GM23338 (cell line): ENCODE measurements around the gene HDGFL2. TPM values are rescaled to one million over a fixed set of nuclear protein-coding genes. Genes with fewer than 3 reads are reported as not detected.
"Not testable (repeated sequence)": the region's sequence is repeated elsewhere in the genome, so short reads cannot be mapped to it uniquely, and the experiment has no call there.

ENCODE experiments used
- ATAC-seq: fragments of 200-7000 bp; cut with Tn5 transposase; 3 replicates; pipeline ENCODE4 v1.9.1; 2020
- DNase-seq: peaks from one replicate; pipeline ENCODE4 v3.0.0-alpha.2; 2015; ENCODE audit warnings: low spot score
- H2AFZ ChIP-seq: fragments of 200-600 bp; sonication (generic); 2 replicates; pipeline ENCODE4 v1.8.0; 2016; ENCODE audit warnings: antibody characterized with exemption, mild to moderate bottlenecking, moderate library complexity
- H3F3A ChIP-seq: fragments of 200-600 bp; sonication (generic); replicated peaks from 2 replicates; pipeline ENCODE4 v1.8.0; 2017; ENCODE audit warnings: antibody characterized with exemption, mixed run types, low read depth
- H3K27ac ChIP-seq: fragments of 200-600 bp; sonication (generic); 2 replicates; pipeline ENCODE4 v1.6.1; 2016; ENCODE audit warnings: low read depth
- H3K27me3 ChIP-seq: fragments of 200-600 bp; sonication (generic); 2 replicates; pipeline ENCODE4 v1.8.0; 2016; ENCODE audit warnings: mild to moderate bottlenecking, mixed run types, moderate library complexity; ENCODE audit not compliant: insufficient read depth
- H3K36me3 ChIP-seq: fragments of 200-600 bp; sonication (generic); 2 replicates; pipeline ENCODE4 v1.8.0; 2016; ENCODE audit warnings: mild to moderate bottlenecking; ENCODE audit not compliant: insufficient read depth
- H3K4me1 ChIP-seq: fragments of 200-600 bp; sonication (generic); 2 replicates; pipeline ENCODE4 v1.8.0; 2016; ENCODE audit warnings: mild to moderate bottlenecking, moderate library complexity; ENCODE audit not compliant: insufficient read depth
- H3K4me2 ChIP-seq: fragments of 200-600 bp; sonication (generic); 2 replicates; pipeline ENCODE4 v1.7.1; 2017; ENCODE audit warnings: mixed run types
- H3K4me3 ChIP-seq: fragments of 200-600 bp; sonication (generic); 2 replicates; pipeline ENCODE4 v1.6.1; 2016; ENCODE audit warnings: mixed run types
- H3K79me2 ChIP-seq: fragments of 200-600 bp; sonication (generic); replicated peaks from 2 replicates; pipeline ENCODE4 v1.8.0; 2017; ENCODE audit warnings: mild to moderate bottlenecking; ENCODE audit not compliant: insufficient read depth
- H3K9me2 ChIP-seq: fragments of 200-600 bp; sonication (generic); 2 replicates; pipeline ENCODE4 v1.8.0; 2017; ENCODE audit not compliant: insufficient read depth
- H4K20me1 ChIP-seq: fragments of 200-600 bp; sonication (generic); replicated peaks from 2 replicates; pipeline ENCODE4 v1.8.0; 2017; ENCODE audit warnings: mild to moderate bottlenecking; ENCODE audit not compliant: insufficient read depth
- H3K27ac Mint-ChIP-seq: 2 replicates; pipeline ENCODE4 v1.8.0; 2020; ENCODE audit warnings: inconsistent platforms, mild to moderate bottlenecking, moderate library complexity, mixed read lengths
- H3K27me3 Mint-ChIP-seq: 3 replicates; pipeline ENCODE4 v1.8.0; 2022; ENCODE audit warnings: low read depth, mild to moderate bottlenecking, moderate library complexity, mixed read lengths, inconsistent platforms; ENCODE audit not compliant: insufficient read depth, poor library complexity
- H3K36me3 Mint-ChIP-seq: 3 replicates; pipeline ENCODE4 v1.8.0; 2021; ENCODE audit warnings: low read depth, mild to moderate bottlenecking, inconsistent platforms, moderate library complexity, mixed read lengths
- H3K4me1 Mint-ChIP-seq: 3 replicates; pipeline ENCODE4 v1.8.0; 2020; ENCODE audit warnings: mild to moderate bottlenecking, inconsistent platforms, mixed read lengths
- H3K4me3 Mint-ChIP-seq: 3 replicates; pipeline ENCODE4 v1.8.0; 2021; ENCODE audit warnings: moderate library complexity, mild to moderate bottlenecking, inconsistent platforms, mixed read lengths
- H3K9me3 Mint-ChIP-seq: 3 replicates; pipeline ENCODE4 v1.8.0; 2020; ENCODE audit warnings: moderate library complexity, mild to moderate bottlenecking, inconsistent platforms, mixed read lengths
- CREB1 ChIP-seq: fragments of 250-450 bp; sonication (Bioruptor Pico); IDR thresholded peaks from 2 replicates; pipeline ENCODE4 v1.5.0; 2020; ENCODE audit warnings: low read depth, mild to moderate bottlenecking, moderate library complexity
- CTCF ChIP-seq, 2 experiments: fragments of 200-600 bp in 1 of 2; sonication (generic) in 1 of 2; conservative IDR thresholded peaks; 2 replicates each; pipeline versions ENCODE4 v1.5.1 to v1.6.1; 2016 to 2017; ENCODE audit warnings: antibody characterized with exemption in 2 of 2, low read depth in 2 of 2, mild to moderate bottlenecking in 2 of 2, moderate library complexity in 1 of 2
- JUNB ChIP-seq: IDR thresholded peaks from one replicate; pipeline ENCODE4 v1.6.1; 2016; ENCODE audit warnings: antibody characterized with exemption; ENCODE audit not compliant: unreplicated experiment
- NANOG ChIP-seq: IDR thresholded peaks from 2 replicates; pipeline ENCODE4 v1.6.1; 2016; ENCODE audit warnings: antibody characterized with exemption, borderline replicate concordance
- POLR2AphosphoS5 ChIP-seq: IDR thresholded peaks from 2 replicates; pipeline ENCODE4 v1.6.1; 2016; ENCODE audit warnings: antibody characterized with exemption, low read depth
- ZNF331 ChIP-seq: fragments of 250-450 bp; sonication (Bioruptor Pico); IDR thresholded peaks from 2 replicates; pipeline ENCODE4 v1.5.0; 2020; ENCODE audit warnings: low read depth, mild to moderate bottlenecking, moderate library complexity
- polyA plus RNA-seq: library from polyadenylated mRNA; unstranded; fragments of >200 nt; fragmentation: Nextera tagmentation; extraction: Ambion mirVana; gene quantifications from 2 replicates; pipeline ENCODE4 v1.2.1, GENCODE V29; 2016
- total RNA-seq: library from RNA; depleted of rRNA; stranded (reverse); fragments of >200 nt; shearing (Covaris generic); gene quantifications from 2 replicates; pipeline ENCODE4 v1.2.3, GENCODE V29; 2014
- TF ChIP-seq, protein P1 (sequence below): IDR thresholded peaks from one replicate; pipeline ENCODE4 v1.6.1; 2018; ENCODE audit warnings: antibody characterized with exemption; ENCODE audit not compliant: unreplicated experiment

The HDGFL2 gene
- total and polyA plus RNA-seq, 2 experiments from 2014 or later = 64.8 to 113 TPM

DNA sequence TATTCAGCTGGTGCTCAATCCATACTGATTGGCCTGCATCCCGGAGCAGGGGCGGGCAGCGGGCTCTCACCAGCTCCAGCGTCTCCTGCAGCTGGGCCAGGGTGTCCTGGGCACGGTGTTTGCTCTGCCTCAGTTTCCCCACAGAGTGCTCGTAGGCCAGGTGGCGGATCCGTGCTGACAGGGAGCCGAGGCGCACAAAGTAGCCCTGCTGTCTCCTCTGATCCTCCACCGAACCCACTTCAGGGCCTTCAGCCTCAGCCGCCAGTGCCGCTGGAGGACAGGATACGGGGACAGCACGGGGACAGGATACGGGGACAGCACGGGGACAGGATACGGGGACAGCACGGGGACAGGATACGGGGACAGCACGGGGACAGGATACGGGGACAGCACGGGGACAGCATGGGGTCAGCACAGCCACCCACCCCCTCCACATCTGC is 53.5 kb downstream of the HDGFL2 start (continued):
- no peak for TF ChIP-seq CREB1 (CRISPR knock-in tag)

DNA sequence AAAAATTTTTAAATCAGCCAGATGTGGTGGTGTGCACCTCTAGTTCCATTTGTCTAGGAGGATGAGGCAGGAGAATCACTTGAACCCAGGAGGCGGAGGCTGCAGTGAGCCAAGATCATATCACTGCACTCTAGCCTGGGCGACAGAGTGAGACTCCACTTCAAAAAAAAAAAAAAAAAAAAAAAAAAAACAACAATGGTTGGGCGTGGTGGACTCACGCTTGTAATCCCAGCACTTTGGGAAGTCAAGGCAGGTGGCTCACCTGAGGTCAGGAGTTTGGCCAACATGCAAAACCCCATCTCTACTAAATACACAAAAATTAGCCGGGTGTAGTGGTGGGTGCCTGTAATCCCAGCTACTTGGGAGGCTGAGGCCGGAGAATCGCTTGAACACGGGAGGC is 55.3 kb downstream of the HDGFL2 start:
- H4K20me1 ChIP-seq, H3K4me1 Mint-ChIP-seq, H3K4me3 Mint-ChIP-seq, H3K4me2 ChIP-seq, H3K27ac Mint-ChIP-seq, H3K27me3 Mint-ChIP-seq, H3K27ac ChIP-seq, ATAC-seq, H3K36me3 Mint-ChIP-seq, H3K4me3 ChIP-seq, H3K36me3 ChIP-seq, H3K9me3 Mint-ChIP-seq, H3K9me2 ChIP-seq, H3K27me3 ChIP-seq, H2AFZ ChIP-seq, H3K79me2 ChIP-seq, H3K4me1 ChIP-seq, DNase-seq, H3F3A ChIP-seq: not testable (repeated sequence)

DNA sequence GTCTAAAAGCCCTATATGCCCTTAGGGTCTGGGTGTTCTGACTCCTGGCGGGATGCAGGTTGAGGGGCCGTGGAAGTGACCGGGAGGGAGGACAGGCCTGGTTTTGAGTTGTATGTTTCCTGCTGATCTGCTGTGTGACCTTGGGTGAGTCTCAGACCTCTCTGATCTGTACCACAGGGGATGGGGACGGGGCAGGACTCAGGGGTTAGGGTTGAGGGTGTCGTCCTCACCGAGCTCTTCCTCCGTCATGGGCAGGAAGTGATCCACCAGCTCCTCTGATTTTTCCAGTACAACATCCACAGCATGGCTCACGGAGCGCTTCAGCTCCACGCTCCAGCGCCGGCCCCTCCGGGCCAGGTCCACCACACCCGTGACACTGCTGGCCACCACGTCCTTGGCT is 56.7 kb downstream of the HDGFL2 start:
- Mint-ChIP-seq H3K27ac (no peak overlapping the region), H3K27me3 (peaks cover 12% of the 10 kb centered on the region), H3K4me3 (no peak overlapping the region), H3K9me3 (no peaks in the 10 kb centered on the region), H3K4me1 (no peaks in the 10 kb centered on the region), H3K36me3 (no peaks in the 10 kb centered on the region)
- no peak overlapping the region for H2AFZ ChIP-seq
- H4K20me1 ChIP-seq = no peaks in the 10 kb centered on the region; the same call in 1 of the 2 replicates
- peaks cover 6% of the 10 kb centered on the region for H3K27me3 ChIP-seq
- no peak overlapping the region for H3K4me3 ChIP-seq
- no peak for DNase-seq
- no peaks in the 10 kb centered on the region for H3K9me2 ChIP-seq
- TF ChIP-seq JUNB (no peak), CREB1 (CRISPR knock-in tag) (no peak), POLR2AphosphoS5 (no peak), NANOG (no peak), ZNF331 (CRISPR knock-in tag) (no peak), CTCF (conservative IDR thresholded peaks at IDR 0.05; ENCODE audit: low read depth in 2 of 2) (no peak)
- TF ChIP-seq, protein P1, sequence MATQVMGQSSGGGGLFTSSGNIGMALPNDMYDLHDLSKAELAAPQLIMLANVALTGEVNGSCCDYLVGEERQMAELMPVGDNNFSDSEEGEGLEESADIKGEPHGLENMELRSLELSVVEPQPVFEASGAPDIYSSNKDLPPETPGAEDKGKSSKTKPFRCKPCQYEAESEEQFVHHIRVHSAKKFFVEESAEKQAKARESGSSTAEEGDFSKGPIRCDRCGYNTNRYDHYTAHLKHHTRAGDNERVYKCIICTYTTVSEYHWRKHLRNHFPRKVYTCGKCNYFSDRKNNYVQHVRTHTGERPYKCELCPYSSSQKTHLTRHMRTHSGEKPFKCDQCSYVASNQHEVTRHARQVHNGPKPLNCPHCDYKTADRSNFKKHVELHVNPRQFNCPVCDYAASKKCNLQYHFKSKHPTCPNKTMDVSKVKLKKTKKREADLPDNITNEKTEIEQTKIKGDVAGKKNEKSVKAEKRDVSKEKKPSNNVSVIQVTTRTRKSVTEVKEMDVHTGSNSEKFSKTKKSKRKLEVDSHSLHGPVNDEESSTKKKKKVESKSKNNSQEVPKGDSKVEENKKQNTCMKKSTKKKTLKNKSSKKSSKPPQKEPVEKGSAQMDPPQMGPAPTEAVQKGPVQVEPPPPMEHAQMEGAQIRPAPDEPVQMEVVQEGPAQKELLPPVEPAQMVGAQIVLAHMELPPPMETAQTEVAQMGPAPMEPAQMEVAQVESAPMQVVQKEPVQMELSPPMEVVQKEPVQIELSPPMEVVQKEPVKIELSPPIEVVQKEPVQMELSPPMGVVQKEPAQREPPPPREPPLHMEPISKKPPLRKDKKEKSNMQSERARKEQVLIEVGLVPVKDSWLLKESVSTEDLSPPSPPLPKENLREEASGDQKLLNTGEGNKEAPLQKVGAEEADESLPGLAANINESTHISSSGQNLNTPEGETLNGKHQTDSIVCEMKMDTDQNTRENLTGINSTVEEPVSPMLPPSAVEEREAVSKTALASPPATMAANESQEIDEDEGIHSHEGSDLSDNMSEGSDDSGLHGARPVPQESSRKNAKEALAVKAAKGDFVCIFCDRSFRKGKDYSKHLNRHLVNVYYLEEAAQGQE = no peak
- H3F3A ChIP-seq = no peaks in the 10 kb centered on the region
- no peaks in the 10 kb centered on the region for H3K79me2 ChIP-seq
- no peak overlapping the region for H3K27ac ChIP-seq
- no peaks in the 10 kb centered on the region for H3K36me3 ChIP-seq
- H3K4me1 ChIP-seq = no peaks in the 10 kb centered on the region
- ATAC-seq = no peak
- no peak overlapping the region for H3K4me2 ChIP-seq
